Measurements from ENCODE around the gene UQCRHL.
A peak's percentile ranks its signal among the peaks of the same experiment; 100 is the strongest.

Gene UQCRHL

GRCh38 chr1:15796086-15796462 is 11.4 kb downstream of the UQCRHL start:
- no peak for DNase-seq

GRCh38 chr1:15788624-15789301 is 18.7 kb downstream of the UQCRHL start:
- DNase-seq: no peak

DNA sequence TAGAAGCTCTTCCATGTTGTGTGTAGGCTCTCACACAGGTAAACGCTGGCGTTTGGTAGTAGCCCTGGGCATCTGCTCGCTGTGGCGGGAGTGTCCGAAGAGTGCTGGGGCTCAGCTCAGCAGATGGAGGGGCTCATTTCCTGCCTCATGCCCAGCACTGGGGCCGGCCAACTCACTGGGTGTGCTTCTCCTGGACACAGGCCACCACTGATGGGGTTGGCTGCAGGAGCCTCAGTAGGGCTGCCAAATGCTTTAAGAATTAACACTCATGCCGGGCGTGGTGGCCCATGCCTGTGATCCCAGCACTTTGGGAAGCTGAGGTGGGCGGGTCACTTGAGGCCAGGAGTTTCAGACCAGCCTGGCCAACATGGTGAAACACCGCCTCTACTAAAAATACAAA is 20.9 kb downstream of the UQCRHL start:
- DNase-seq: no peak

DNA sequence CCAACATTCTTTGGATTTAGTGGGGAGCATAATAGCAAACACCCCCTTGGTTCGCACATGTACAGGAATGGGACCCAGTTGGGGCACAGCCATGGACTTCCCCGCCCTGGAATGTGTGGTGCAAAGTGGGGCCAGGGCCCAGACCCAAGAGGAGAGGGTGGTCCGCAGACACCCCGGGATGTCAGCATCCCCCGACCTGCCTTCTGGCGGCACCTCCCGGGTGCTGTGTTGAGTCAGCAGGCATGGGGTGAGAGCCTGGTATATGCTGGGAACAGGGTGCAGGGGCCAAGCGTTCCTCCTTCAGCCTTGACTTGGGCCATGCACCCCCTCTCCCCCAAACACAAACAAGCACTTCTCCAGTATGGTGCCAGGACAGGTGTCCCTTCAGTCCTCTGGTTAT is 21.8 kb downstream of the UQCRHL start:
- DNase-seq: no peak

GRCh38 chr1:15777909-15778707 is 29.3 kb downstream of the UQCRHL start:
- DNase-seq: no peak

GRCh38 chr1:15775706-15776105 is 31.7 kb downstream of the UQCRHL start:
- no peak for DNase-seq

DNA sequence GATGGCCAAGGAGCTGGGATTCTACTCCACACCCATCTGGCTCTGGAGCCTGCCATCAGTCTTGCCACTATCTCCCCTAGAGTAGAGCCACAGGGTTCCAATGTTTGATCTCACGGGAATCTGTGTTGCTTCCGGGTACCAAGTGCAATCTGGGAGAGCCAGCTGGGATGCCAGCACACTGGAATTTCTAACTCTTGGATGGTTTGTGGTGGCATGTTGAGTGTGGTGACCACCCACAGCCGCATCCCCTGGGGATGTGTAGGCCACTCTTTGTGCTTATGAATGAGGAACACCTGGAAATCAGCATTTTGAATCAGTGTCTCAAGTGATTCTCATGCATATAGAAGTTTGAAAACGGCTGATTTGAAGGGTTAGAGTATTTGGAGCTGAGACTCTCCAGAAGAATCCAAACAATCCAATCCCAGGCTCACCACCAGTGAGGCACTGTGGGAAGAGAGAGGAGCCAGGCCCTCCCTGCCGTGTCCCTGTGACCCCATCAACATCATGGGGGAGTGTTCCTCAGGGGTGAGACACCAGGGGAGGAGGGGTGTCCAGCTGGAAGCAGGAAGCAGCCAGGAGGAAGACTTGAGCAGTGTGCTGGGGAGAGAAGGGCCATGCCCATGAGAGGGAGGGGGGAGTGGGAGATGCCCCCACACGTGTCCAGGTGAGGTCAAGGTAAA is 35.5 kb downstream of the UQCRHL start:
- no peak for DNase-seq

DNA sequence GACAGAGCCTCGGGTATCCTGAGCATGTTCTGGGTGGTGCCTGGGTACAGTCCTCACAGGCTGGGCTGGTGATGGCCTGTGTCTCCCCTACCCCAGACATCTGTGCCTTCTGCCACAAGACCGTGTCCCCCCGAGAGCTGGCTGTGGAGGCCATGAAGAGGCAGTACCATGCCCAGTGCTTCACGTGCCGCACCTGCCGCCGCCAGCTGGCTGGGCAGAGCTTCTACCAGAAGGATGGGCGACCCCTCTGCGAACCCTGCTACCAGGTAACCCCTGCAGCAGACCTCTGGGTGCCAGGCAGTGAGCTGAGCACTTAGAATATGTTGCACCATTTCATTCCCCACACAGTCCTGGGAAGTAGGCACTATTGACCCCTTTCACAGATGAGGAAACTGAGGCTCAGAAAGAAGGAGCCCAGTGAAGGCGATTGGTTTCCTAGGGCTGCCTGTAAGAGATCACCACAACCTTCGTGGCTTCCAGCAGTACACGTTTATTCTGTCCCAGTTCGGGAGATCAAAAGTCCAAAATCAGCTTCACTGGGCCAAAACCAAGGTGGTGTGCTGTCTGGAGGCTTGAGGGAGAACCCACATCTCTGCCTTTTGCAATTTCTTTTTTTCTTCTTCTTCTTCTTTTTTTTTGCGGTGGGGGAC is 37.0 kb downstream of the UQCRHL start:
- no peak for DNase-seq

- no peak for DNase-seq
These were observed 39.1 kb downstream of the UQCRHL start for GRCh38 chr1:15768388-15768787.

DNA sequence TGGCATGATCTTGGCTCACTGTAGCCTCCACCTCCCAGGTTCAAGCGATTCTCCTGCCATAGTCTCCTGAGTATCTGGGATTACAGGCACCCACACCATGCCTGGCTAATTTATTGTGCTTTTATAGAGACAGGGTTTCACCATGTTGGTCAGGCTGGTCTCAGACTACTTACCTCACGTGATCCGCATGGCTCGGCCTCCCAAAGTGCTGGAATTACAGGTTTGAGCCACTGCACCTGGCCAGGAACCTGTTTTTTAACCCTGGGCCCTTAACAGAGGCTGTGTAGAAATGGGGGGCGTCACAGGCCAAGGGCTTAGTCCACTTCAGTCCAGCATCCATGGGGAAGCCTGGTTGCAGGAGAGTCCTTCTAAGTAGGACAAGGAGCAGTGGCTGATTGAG is 39.5 kb downstream of the UQCRHL start:
- DNase-seq: no peak

- peak; percentile 52 for DNase-seq
These were observed 41.8 kb downstream of the UQCRHL start for GRCh38 chr1:15765495-15766194.

DNA sequence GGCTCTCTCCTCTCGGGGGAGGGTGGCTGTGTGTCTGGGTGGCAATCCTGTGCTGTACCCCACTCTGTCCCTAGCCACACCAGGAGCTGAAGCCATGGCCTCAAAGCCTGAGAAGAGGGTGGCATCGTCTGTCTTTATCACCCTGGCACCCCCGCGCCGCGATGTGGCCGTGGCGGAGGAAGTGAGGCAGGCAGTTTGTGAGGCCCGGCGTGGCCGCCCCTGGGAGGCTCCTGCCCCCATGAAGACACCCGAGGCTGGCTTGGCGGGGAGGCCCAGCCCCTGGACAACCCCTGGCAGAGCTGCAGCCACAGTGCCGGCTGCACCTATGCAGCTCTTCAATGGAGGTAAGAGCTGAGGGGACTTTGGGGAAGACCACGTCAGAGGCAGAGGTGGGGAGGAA is 42.6 kb downstream of the UQCRHL start:
- no peak for DNase-seq

- no peak for DNase-seq
These were observed 43.1 kb downstream of the UQCRHL start for GRCh38 chr1:15764269-15764764.

- no peak for DNase-seq
These were observed 44.9 kb downstream of the UQCRHL start for GRCh38 chr1:15762546-15762945.

GRCh38 chr1:15761366-15762128 is 45.9 kb downstream of the UQCRHL start:
- no peak for DNase-seq

GRCh38 chr1:15760520-15761211 is 46.8 kb downstream of the UQCRHL start:
- no peak for DNase-seq

DNA sequence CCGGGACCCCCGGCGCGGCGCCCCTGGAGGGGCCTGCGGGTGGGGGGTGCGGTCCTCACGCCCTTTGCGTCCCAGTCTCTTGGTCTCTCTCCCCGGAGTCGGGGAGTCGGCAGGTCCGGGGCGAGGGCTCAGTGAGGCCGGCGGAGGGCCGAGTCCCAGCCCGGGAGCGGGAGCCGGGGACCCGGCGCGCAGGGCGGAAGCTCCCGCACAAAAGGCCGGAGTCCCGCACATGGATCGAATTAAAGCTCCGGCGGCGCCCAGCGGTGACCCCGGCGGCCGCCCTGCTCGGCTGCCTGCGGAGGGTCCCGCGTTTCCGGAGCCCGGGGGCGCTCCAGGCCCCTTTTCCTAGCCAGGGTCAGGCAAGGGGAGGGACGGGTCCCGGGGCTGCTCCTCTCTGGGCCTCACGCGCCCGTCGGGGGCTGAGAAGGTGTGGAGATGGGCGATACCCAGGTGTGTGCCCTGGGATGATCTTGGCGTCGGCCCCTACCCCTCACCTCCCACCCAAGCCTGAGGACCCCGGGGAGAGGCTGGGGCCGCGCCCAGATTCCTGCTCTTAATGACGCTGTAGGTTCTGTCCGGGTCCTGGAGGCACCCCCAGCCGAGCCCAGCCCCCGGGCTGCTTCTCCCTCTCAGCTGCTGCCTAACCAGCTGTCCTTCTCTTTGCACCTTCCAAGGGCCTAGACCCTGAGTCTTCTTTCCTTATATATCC is 48.3 kb downstream of the UQCRHL start:
- DNase-seq: no peak

GRCh38 chr1:15758343-15758931 is 49.0 kb downstream of the UQCRHL start, which contains the start of gene FBLIM1:
FBLIM1 (plus strand) TSS chr1:15758795; CDS start chr1:15764984, 6,189 bp downstream.
- no peak for DNase-seq

- DNase-seq: no peak
These were observed 49.7 kb downstream of the UQCRHL start for GRCh38 chr1:15757575-15758342.

All from DMS 273 treated with DMSO at 0.1 percent for 48 hours (cell line).